NCI-H748 (cell line): ENCODE data around the gene ZBTB3.
"Not testable (repeated sequence)": the region's sequence is repeated elsewhere in the genome, so short reads cannot be mapped to it uniquely, and the experiment has no call there.

Experiments
- DNase-seq: peaks from one replicate; lab custom pipeline; 2025; ENCODE audit not compliant: unreplicated experiment; lab: John Stamatoyannopoulos, UW

ZBTB3 gene

DNA sequence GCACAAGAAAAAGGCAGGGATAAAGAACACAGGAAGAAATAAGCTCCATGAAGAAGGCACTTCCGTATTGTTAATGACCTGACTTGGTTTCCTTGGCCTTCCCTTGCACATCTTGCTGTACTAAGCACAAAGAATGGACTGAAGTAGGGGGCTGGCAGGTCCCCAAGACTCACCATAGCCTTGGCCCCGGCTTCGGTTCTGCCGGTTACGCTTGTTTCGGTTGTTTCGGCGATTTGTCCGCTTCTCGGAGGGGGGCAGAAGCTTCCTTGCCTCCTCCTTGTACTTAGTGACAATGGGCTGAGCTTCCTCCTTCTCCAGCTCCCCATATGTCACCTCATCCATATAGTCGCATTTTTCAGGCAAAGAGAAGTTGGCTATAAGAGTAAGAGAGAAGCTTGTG lies 37.1 kb downstream of the ZBTB3 start:
- DNase-seq = no peak

DNA sequence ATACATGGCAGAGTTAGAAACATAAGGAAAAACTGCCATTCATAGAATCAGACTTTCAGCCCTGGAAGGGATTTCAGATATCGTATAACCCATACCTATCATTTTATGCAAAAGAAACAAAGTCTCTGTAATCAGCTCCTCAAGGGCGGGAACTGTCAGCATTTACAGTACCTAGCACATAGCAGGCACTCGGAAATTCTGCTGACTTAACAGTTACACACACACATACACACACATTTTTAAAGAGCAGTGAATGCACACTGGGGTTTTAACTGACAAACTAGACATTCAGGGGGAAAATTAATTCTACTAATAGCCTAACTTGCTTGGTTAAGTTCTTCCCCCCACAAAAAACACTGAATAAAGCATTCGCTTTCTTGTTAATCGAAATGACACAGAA lies 37.8 kb downstream of the ZBTB3 start:
- no peak for DNase-seq

DNA sequence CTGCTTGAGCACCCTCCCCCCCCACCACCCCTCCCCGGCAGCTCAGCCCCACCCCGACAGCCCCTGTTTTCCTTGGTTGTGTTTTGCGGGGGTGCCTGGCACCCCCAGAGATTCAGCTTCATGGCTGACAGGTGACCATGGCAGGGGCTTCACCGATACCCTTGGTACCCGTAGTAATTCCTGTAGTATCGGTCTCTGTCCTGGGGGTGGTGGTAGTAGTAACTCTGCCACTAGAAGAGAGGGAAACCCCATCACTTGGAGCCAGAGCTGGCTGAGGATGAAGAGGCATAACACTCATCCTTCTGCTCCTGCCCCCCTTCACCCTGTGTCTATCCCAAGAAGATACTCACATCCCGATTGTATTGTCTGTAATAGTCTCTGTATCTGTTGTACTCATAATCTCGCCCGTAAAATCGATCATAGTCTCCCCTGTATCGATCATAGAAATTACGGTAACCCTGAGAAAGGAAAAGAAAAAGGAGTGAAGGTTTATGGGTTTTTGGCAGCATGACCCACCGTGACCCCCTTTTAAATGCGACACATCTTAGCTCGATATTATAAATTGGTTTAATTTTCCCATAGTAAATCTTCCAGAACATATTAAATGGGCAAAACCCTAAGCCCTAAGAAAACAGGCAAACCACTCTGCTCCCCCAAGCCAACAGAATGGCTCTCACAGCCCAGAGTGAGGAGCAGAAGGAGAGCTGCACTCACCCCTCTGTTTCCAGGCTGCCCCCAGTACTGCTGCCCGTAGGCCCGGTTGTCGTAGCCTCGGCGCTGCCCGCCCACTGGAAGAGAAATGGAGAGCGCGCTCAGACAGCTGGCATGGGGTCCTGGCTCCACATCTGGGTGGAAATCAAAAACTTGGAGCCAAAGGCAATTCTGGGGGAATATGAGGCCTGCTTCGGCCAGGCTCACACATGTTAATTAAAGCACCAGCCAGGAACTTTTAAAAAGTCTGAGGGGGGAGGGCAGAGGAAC lies 38.5 kb downstream of the ZBTB3 start:
- no peak for DNase-seq

DNA sequence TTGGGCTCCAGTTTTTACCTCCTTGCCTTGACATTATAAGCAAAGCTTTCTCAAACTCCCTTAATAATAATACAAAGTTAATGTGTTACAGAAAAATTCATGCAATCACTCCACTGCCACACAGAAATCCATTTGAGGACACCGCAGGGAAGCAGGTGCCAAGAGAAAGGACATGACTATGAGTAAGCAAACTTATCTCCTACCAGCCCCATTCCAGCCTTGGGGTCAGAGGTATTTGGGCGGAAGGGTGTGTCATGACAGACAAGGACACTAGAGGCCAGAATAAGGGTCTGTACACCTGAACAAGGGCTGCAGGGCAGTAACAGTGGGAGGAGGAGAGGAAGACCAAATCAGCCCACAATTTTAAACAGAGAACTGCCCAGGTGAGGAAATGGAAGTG lies 40.6 kb downstream of the ZBTB3 start:
- DNase-seq = no peak

DNA sequence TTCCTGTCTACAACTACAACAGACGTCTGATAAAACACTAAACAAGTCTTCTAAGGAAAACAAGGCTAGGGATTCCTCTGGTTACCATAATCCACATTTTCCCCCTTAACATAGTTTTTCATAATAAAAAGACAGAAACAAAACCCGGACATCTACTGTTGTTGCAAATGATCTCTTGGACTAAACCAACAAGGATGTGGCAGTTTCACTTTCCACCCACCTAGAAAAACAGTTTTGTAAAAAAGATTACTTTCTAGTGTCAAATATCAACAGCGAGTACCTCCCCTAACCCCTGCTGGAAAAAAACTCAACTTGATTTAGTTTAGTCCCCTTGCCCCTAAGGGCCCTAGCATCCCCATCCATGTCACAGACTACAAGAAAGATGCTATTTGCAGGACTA lies 41.1 kb downstream of the ZBTB3 start:
- DNase-seq = no peak

DNA sequence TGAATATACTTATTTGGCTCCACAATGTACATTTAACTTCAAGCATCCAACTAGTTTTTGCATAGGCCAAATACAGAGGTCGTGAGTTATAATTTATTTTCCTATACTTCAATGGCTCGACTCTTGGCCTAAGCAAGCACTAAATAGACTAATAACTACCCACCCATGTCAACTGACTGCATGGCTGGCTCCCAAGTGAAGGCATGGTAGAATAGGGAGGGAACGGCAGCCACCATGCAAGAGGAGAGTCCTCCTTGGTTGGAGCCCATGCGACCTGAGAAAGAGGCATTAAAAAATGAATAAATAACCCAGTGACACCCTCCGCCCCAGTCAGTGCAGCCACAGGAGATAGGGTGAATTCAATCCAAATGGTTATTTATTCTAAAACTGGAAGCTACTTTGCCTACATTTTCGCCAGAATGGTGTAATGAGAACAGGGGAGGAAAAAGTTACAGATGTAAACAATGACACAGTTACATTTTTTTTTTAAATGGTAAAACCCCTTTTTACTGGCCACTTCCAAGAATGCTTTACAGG lies 41.6 kb downstream of the ZBTB3 start:
- DNase-seq = no peak

DNA sequence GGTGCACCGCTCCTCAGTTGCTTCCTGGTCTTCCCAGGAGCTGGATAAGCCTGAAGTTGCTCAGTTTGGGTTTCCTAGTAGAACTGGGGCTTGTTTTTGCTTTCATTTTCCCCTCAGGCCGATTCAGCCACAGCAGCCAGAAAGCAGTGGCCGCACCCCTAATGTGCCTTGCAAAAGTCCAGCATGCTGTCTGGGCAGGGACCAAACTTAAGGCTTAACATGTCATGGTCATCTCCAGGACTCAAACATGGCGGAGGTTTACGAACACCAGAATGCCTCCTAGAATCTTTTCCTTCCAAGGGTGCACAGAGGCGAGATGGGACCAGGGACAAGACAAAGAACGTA lies 44.0 kb downstream of the ZBTB3 start:
- DNase-seq = no peak

DNA sequence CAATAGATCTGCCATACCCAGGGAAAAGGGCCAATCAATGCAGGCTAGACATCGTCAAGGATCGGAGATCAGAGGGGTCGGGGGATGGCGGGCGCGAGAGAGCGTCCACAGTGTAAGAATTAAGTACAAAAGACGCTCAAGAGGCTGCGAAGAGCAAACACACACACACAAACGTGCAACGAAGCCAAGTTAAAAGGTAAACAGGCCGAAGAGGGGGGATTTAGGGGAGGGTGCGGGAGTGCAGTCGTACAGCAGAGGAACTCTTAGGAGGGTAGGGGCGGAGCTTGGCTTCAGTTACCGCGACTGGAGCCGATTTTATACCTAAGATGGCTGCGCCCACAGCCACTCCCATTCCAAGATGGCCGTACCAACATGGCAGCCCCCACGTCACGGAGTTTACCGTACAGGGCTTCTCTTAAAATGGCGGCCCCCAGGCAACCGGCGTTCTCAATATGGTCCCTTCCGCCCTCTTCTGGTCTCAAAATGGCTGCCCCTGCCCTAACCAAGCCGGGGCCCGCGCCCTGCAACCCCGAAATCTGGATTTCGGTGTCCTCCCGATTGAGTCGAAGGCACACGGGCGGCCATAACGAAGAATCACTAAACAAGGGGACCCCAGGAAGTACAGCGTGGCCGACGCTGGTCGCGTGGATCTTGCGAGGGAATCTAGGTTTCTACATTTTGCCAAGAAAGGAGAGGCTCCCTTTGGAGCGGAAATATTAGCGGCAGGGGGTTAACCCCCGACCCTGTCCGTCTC lies 44.5 kb downstream of the ZBTB3 start:
- peak; percentile 99 for DNase-seq

DNA sequence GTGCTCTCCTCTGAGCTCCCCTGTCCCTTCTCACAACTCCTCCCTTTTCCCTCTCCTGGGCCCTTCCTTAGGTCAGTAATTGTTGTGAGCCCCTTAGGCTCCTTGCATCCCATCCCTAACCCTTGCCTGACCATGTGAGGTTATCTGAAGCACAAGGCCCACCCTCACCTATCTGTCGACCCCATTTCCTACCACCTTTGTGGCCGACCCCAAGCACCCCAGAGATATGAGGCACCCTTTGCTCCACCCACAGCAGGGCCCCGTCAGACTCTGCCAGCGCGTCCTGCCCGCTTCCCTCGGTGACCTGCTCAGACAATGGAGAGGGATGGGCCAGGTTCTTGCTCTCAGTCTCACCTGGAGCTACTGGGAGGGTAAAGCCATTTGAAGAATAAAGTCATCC lies 45.2 kb downstream of the ZBTB3 start:
- DNase-seq = peak; percentile 76

DNA sequence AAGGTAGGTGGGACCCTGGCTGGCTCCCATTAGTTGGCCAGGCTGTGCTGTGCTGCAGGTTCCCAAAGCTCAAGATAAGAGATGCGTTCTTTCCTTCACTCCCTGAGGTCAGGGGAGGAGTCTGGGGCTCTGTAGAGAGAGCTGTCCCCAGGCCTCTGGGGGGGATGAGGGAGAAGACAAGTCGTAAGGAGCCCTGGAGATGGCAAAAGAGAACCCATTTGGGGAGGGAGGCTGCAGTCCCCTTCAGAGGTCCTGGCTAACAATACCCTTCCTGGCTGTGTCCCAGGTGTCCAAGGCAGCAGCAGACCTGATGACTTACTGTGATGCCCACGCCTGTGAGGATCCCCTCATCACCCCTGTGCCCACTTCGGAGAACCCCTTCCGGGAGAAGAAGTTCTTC lies 45.6 kb downstream of the ZBTB3 start:
- DNase-seq = no peak

DNA sequence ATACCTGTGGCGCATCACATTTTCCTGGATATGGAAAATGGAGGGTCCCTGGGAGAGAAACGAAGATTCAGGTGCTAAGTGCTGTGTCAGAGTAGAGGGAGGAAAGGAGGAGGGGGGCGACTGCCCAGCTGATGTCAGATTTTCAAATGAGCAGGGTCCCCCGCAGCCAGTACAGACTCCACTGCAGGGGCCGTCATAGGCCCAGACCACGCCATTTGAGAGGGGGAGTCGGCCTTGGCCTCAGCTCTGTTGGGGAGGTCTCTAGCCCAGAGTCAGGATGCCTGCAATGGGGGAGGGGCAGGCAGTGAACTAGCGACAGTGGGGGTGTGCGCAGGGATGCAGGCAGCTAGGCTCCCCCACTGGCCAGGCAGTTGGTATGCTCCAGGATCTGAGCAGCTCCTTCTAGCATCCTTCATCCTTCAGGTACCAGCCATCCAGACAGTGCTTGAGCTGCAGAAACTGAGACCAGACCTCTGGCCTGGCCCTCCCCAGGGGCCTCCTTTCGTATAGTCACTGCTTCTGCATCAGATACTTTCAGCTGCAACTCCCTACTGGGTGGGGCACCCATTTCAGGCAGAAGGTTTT lies 46.6 kb downstream of the ZBTB3 start, which contains the start of the genes BSCL2 and GNG3:
TSS of gene BSCL2 (minus strand) at position 148 of the 585 bp plus-strand sequence. CDS start 229 bp downstream, outside the sequence.
TSS of gene GNG3 (plus strand) at position 400 of the 585 bp plus-strand sequence. CDS start 620 bp downstream, outside the sequence.
- no peak for DNase-seq

DNA sequence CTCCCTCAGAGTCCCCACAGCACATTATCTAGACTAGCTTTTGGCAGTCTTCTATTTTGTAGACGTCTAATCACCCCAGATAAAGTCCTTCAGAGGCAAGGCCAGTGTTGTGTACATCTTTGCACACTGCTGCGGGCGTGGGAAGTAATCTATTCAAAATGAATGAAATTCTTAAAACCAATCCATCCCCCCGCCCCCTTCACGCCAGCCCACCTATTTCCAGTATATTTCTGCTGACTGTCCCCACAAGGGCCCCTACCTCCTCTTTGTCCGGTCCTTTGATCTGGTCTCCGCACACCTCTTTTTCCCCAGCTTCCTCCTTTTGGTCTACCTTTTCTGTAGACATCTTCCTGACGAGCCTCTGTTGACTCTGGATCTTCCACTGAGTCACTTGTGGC lies 47.1 kb downstream of the ZBTB3 start:
- DNase-seq = no peak

DNA sequence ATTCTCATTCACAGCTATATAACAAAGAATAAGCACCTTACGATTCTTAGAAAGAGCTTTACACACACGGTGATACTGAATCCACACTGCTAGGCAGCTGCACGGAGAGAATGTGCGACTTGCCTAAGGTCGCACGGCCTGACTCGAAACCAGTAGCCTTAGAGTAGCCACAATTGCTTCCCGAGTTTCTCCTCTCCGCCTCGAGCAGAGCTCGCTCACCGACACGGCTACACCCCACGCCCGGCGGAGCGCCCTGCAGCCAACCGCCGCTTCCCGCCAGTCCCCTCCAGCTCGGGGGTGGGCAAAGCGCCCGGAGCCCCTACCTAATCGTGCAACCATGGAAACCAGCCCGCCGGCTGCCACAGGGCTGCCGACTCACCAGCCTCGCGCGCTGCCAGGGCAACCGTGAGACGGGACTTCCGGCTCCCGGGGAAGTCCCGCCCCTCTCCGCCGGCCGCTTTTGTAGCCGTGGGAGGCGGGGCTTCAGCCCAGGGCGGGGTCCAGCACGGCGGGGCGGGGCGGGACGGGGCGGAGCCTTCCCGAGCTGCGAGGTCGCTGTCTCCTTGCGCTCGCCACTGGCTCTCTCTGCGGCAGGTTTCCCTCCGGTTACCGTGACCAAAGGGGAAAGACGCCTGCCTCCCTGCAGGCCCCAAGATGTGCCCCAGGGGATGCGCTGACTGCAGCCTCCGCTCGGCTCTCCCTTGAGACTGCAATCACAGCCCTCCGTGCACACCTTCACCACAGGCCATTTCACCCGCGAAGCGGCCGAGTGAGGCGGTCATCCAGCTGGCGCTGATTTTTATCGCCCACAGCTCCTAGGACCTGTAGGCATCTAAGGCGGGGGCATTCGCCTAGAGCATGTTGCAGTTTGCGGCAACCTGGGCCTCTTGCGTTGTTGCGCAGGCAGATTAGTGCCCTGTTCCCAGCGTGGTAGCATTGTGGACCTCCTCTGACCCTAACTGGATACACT lies 47.8 kb downstream of the ZBTB3 start:
- DNase-seq = peak; percentile 99

DNA sequence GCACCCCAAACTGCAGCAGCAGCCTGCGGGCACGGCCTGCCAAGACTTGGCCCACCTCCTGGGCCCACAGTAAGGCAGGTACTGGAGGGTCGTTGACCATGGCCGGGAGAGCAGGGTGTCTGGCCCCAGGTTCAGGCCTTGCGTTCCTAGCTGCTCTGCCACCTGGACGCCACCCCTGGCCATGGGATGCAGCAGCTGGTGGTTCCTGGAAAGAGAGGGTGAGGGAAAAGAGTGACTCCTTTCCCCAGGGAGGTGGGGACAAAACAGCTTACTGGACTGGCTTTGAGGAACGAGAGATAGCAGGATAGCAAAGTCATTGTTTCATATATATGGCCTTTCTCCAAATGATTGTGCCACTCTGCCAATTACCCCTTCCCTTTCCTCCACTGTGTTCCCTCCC lies 48.5 kb downstream of the ZBTB3 start:
- DNase-seq = peak; percentile 59

DNA sequence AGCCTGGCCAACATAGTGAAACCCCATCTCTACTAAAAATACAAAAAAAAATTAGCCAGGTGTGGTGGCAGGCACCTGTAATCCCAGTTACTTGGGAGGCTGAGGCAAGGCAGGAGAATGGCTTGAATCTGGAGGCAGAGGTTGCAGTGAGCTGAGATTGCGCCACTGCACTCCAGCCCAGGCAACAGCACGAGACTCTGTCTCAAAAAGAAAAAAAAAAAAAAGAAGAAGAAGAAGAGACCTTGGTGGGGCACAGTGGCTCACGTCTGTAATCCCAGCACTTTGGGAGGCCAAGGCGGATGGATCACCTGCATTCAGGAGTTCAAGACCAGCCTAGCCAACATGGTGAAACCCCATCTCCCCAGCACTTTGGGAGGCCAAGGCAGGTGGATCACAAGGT lies 50.0 kb downstream of the ZBTB3 start:
- DNase-seq = not testable (repeated sequence)

DNA sequence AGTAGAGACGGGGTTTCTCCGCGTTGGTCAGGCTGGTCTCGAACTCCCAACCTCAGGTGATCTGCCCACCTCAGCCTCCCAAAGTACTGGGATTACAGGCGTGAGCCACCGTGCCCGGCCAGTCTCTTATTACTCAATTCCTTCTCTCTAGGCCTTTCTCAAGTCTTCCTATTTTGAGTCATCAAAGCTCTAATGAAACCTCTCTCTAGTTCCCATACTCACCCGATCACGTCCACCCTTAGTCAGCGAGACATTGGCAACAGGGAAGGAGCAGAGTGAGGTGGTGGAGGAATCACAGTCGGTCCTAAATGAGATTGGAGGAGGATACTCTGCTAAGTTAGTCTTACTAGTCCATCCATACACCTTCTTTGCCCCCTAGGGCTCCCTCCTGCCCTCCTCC lies 51.7 kb downstream of the ZBTB3 start:
- no peak for DNase-seq
